Endothelial cell of hepatic sinusoid (primary cell): ENCODE measurements around the gene SMG9.

Source experiments
- in situ Hi-C: cut with HindIII; loops from 2 replicates; pipeline ENCODE4 v1.10.0; 2017; ENCODE audit warnings: low sequenced_read_pairs

The SMG9 gene

DNA sequence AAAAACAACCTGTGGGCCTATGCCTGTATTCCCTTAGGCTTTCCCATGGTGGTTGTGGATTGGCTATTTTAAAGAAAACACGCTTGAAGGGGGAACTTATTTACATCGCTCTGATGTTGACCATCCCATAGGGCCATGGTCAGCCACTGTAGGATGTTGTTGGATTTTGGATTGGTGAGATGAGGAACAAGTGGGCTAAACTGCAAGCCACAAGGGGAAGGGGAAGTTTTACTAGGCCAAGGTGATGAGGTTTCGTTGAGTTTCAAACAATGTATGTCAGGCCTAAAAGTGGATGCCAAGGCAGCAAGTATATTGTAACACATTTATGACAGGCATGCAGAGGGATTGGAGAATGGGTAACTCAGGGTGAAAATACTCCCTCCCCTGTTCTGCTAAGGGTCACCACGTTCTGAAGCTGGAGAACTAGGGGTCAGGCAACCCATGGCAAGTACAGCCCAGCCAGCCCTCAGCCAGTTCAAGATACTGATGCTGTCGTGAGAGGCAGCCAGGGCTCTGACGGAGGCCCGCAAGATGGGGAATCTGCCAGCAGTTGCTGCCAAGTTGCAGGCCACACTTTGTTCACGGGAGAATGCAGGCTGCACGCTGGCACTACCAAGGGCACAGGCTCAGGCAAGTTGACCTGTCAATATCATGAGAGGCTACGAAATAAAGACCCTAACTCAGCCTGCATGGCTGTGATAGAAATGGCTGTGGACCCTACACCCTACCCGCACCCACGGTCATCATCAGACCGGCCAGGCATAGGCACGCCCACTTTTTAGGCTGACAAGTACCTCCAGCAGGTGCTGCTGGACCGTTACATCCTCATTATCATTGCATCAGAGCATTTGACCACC lies 27.8 kb downstream of the SMG9 start:
- in situ Hi-C loops = loop anchor here (10.0 kb wide), 1 partner anchor 172 kb away; no protein-coding TSS in a partner anchor

DNA sequence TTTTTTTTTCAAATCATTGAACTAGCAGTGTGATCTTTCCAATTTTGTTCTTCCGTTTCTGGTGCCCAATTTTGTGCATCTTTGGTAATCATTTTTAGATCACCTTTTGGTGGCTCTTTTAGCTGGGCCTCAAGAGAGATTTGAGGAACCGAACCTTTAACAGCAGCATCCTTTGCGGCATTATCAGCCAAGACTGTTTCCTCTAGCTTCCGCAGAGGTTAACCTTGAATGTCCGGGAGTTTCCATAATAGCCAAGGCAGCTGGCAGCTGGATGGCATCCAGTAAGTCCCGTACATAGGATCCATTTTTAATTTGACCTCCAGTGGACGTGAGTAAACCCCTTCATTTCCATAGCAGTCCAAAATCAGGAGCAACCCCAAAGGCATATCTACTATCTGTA lies 29.3 kb downstream of the SMG9 start:
- in situ Hi-C loops = loop anchor here (10.0 kb wide), 1 partner anchor 171 kb away; no protein-coding TSS in a partner anchor

DNA sequence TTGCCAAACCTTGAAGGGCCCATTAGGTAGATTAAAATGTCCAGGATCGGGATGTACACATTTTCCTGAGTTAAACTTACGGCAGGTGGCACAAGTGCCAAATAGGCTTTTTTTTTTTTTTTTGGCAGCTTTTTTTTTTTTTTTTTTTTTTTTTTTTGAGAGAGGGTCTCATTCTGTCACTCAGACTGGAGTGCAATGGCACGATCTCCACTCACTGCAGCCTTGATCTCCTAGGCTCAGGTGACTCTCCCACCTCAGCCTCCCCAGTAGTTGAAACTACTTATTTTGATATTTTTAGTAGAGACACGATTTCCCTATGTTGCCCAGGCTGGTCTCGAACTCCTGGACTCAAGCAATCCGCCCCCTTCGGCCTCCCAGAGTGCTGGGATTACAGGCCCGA lies 29.9 kb downstream of the SMG9 start:
- in situ Hi-C loops = loop anchor here (5.0 to 10.0 kb wide), 2 partner anchors 58 to 170 kb away; no protein-coding TSS in a partner anchor

DNA sequence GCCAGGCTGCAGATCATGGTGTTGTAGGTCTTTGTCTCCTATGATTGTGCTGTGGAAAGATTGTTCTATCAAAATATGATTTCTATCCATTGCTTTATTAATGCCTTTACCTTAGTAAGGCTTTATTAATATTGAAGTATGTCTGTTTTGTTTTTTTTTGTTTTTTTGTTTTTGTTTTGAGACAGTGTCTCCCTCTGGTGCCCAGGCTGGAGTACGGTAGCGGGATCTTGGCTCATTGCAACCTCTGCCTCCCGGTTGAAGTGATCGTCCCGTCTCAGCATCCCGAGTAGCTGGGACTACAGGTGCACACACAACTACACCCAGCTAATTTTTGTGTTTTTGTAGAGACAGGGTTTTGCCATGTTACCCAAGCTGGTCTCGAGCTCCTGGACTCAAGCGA lies 31.2 kb downstream of the SMG9 start:
- in situ Hi-C loops = loop anchor here (5.0 to 10.0 kb wide), 2 partner anchors 56 to 169 kb away; no protein-coding TSS in a partner anchor

DNA sequence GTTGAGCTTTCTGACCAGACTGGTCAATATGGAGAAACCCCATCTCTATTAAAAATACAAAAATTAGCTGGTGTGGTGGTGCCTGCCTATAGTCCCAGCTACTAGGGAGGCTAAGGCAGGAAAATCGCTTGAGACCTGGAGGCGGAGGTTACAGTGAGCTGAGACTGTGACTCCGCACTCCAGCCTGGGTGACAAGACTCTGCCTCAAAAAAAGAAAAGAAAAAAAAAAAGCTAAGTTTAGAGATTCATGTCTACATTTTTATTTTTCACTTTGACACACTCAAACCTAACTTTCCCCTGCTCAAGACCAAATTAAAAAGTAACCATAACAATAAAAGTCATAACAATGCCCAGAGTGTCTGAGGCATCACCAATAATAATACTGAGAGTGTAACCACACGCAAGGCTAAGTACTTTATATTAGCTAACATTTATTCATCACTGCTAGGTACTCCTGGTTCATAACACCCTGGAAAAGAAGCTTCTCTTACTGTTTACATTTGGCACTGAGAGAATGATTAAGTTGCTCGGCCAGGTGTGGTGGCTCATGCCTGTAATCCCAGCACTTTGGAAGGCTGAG lies 33.2 kb downstream of the SMG9 start:
- in situ Hi-C loops = loop anchor here (5.0 to 10.0 kb wide), 2 partner anchors 54 to 167 kb away; no protein-coding TSS in a partner anchor

DNA sequence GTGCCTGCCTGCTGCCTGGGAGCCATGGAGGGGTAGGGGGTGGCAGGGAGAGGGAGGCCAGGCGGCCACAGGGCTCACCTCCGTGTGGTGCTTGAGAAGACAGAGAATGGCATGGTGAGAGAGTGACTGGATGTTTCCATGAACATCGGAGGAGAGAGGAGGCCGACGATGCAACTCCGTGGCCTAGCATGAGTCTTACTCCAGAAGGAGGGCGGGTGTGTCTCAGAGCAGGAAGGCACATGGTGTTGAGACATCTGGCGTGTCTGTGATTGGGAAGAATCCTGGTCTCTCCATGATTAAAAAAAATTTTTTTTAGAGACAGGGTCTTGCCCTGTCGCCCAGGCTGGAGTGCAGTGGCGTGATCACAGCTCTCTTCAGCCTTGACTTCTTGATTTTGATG lies 33.8 kb downstream of the SMG9 start:
- in situ Hi-C loops = loop anchor here (5.0 to 10.0 kb wide), 2 partner anchors 54 to 166 kb away; no protein-coding TSS in a partner anchor

DNA sequence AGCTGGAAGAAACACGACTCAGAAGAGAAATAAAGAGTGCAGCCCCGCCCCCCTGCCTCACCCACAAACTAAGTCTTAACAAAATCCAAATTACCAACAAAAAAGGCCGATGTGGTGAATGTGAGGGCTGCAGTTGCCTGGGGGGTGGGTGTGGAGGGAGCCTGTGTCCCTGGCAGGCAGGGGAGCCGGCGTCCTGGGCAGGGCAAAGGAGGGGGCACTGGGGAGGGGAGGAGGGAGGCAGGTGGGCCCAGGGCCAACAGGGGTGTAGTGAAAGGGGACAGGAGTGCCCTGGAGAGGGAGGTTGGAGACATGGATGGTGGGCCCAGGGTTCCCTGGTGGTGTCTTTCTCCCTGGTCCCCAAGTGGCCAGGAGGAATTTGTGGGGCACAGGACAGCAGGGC lies 34.8 kb downstream of the SMG9 start:
- in situ Hi-C loops = loop anchor here (5.0 to 10.0 kb wide), 2 partner anchors 53 to 165 kb away; no protein-coding TSS in a partner anchor

DNA sequence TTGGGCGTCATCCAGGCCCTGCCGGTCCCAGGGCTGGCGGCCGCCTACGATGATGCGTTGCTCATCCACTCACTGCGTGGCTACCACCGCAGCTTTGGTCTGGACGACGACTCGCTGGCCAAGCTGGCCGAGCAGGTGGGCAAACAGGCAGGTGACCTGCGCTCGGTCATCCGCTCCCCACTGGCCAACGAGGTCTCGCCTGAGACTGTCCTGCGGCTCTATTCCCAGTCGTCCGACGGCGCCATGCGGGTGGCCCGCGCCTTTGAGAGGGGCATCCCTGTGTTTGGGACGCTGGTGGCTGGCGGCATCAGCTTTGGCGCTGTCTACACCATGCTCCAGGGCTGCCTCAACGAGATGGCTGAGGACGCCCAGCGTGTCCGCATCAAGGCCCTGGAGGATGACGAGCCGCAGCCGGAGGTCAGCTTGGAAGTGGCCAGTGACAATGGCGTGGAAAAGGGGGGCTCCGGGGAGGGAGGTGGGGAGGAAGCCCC lies 35.3 kb downstream of the SMG9 start:
- in situ Hi-C loops = no loop called here

DNA sequence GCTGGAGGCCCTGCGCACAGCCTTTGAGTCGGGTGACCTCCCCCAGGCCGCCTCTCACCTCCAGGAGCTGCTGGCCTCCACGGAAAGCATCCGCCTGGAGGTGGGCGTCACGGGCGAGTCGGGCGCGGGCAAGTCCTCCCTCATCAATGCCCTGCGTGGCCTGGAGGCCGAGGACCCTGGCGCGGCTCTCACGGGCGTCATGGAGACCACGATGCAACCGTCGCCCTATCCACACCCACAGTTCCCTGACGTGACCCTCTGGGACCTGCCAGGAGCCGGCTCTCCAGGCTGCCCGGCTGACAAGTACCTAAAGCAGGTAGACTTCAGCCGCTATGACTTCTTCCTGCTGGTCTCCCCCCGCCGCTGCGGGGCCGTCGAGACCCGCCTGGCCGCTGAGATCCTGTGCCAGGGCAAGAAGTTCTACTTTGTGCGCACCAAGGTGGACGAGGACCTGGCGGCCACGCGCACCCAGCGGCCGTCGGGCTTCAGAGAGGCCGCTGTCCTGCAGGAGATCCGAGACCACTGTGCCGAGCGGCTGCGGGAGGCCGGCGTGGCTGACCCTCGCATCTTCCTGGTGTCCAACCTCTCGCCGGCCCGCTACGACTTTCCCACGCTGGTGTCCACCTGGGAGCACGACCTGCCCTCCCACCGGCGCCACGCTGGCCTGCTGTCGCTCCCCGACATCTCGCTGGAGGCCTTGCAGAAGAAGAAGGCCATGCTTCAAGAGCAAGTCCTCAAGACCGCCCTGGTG lies 36.0 kb downstream of the SMG9 start:
- in situ Hi-C loops = no loop called here

DNA sequence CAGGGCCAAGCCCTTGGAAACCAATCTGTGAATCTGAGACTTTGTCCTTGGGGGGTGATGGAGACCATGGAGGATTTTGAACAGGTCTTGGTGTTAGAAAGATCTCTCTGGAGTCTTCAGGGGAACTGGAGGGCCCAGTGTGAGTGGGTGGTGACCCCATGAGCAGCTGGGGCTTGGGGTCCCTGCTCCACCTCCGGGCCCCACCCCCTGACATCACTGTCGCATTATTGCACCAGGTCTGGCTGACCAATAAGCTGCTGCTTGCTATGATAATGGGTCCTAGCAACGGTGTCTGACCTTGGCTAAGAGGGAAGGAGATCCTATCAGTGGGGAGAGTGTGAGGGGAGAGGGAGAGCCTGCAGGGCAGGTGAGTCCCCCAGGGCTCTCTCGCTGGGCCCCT lies 39.0 kb downstream of the SMG9 start, which contains the start of gene IRGC:
IRGC (plus strand) TSS at position 301 of the 400 bp plus-strand sequence. CDS start 2,483 bp downstream, outside the sequence.
- in situ Hi-C loops = no loop called here

DNA sequence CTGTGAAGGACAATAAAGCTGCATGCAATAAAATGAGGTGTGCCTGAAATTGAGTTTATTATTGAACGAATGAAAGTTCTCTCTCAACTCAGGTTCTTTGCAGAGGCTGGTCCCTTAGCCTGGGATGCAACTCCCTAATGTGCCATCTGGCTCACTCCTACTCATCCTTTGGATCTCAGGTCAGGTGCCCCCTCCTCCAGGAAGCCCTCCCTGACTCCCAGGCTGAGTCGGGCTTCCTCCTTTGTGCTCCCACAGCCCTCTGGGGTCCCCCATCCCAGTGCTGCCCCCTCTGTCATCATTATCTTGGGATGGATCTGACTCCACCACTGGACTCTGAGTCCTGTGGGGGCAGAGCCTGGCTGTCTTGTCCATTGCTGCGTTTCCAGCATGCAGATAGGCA lies 41.6 kb downstream of the SMG9 start:
- in situ Hi-C loops = no loop called here

DNA sequence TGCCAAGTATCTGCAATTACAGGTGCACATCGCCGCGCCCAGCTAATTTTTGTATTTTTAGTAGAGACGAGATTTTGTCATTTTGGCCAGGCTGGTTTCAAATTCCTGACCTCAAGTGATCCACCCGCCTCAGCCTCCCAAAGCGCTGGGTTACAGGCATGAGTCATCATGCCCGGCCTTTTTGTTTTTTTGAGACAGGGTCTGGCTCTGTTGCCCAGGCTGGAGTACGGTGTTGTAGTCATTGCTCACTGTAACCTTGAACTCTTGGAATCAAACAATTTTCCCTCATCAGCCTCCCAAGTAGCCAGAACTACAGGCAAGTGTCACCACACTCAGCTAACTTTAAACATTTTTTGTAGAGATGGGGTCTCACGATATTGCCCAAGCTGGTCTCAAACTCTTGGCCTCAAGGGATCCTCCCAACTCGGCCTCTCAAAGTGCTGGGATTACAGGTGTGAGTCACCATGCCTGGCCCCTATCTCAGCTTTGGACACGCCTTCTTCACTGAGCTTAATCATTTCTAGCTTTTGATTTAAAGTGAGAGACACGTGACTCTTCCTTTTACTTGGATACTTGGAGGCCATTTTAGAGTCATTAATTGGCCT lies 42.9 kb downstream of the SMG9 start:
- in situ Hi-C loops = no loop called here

DNA sequence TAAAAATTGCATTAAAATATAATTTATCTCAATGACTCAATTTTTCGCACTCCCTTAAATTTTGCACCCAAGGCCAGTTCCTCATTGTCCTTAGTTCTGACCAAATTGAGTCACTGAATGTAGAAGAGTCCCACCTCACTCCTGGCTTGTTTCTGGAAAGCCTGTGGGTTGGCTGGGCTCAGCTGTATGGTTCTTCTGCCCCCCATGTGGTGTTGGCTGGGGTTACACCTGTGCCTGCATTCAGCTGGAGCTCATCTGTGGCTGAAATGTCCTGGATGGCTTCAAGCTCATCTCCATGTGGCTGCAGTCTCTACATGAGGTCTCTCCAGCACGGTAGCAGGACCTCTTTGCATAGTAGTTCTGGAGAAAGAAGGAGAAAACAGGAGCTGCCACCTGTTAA lies 46.0 kb downstream of the SMG9 start:
- in situ Hi-C loops = no loop called here

DNA sequence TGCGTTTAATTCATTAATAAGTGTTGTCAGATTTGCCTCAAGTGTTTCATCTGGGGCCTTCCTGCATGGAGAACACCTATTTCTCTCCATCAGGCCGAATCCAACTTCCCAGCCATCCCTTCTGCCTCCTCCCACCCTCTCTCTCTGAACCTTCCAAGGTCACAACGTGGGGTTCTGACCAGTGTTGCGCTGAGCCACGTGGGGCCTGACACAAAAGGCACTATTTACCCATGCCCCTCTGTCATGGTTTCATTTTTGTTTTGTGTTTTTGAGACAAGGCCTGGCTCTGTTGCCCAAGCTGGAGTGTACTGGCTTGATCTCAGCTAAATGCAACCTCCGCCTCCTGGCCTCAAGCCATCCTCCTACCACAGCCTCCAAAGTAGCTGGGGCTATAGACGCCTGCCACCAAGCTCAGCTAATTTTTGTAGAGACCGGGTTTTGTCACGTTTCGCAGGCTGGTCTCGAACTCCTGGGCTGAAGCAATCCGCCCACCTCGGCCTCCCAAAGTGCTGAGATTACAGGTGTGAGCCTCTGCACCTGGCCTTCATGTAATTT lies 47.5 kb downstream of the SMG9 start:
- in situ Hi-C loops = no loop called here

DNA sequence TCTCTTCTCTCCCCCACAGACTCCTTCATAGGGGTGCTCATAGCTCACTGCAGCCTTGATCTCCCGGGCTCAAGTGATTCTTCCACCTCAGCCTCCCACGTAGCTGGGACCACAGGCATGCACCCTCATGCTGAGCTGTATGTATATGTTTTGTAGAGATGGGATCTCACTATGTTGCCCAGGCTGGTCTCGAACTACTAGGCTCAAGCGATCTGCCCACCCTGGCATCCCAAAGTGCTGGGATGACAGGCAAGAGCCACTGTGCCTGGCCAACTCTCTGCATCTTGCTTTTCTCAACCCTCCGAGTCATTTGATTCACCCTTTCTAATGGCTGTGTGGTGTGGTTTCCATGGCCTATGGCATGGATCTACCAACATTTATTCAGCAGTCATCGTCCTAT lies 49.0 kb downstream of the SMG9 start:
- in situ Hi-C loops = no loop called here

DNA sequence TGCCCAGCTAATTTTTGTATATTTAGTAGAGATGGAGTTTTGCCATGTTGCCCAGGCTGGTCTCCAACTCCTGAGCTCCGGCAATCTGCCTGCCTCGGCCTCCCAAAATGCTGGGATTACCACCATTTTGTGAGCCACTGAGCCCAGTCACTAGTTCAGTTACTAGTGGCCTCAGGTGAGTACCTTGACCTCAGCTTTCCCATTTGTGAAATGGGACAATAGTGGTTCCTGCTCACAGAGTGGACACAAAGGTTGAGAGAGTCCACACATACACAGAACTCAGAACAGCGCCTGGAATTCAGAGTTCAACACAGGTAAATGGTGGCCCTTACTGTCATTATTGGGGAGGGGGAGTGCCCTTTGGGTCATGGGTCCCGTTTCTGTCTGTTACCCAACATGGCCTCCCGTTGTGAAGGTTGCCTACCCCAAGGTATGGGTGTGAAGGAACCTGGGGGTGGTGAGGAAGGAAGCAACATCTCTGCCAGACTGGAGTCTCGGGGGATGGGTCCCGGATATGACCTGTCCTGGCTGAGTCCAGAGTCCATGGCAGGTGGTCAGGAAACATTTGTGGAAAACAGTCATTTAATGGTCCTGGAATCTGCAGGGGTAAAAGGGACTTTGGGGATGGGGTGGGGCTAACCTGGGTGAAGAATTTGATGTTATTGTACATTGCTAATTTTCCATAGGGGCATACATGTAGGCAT lies 50.6 kb downstream of the SMG9 start:
- in situ Hi-C loops = no loop called here

DNA sequence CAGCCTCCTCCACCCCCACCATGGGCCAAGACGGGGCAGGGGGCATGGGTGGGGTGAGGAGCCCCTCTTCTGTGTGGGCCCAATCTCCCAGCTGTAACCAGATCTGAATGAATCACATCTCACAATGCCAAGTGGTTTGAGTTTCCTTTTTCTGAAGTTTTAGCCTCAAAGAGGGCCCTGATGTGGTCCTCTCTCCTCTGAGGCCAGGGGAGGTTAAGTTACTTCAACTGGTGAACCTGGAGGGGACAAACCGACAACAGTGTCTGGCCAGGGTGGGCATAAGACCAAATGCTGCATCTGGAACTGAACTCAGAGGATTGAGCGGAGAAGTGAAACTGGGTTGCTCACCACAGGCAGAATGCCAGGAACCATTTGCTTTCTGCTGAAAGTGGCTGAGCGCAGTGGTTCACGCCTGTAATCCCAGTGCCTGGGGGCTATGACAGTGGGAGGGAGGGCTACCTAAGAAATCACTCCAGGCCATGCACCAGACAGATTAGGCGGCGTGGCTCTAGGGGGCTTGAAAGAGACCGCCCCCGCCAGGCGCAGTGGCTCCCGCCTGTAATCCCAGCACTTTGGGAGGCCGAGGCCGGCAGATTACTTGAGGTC lies 54.3 kb downstream of the SMG9 start:
- in situ Hi-C loops = no loop called here

DNA sequence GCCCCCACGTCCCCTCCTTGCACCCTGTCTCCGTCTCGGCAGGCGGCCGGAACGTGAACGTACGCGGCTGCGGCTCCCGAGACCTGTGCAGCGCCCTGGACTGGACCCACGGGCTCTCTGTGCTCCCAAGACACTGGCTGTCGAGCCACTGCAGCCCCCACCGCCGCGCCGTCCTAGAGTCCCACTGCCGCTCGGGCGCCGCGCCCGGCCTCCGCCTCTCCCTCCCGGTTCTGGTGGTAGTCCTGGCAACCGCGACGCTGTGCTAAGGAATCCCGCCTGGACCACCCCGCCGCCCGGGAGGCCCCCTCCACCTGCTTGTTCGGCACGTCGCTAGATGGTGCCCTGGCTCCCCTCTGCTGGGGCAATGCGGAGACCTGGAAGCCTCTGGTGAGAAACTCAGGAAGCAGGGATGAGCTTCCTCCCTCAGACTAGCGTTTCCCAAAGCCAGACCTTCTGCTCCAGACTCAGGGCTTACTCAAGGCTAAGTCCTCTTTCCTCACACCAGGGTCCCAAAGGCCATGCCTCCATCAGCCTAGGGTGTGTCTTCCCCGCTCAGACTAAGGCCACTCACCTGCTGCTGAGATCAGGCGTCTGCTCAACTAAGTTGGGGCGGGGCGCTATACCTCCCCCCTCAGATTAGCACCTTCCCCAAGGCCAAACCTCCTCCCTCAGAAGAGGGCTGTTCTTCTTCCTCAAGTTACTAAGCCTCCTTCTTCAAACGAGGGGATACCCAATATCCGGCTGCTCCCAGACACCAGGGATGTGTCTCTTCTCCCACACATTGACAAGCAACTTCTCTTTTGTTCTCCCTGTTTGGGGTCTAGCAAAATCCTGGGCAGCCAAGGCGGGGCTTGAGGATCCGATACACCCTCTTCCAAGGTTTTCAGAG lies 55.0 kb downstream of the SMG9 start:
- in situ Hi-C loops = no loop called here
